CD14-positive monocyte (primary cell): ENCODE results near the gene RNF175. TPM values are rescaled to one million over a fixed set of nuclear protein-coding genes. Genes with fewer than 3 reads are reported as not detected.
"Not testable (repeated sequence)": the region's sequence is repeated elsewhere in the genome, so short reads cannot be mapped to it uniquely, and the experiment has no call there.

Source experiments
- DNase-seq, 3 donors: peaks; one replicate each; pipeline ENCODE4 v3.0.0-alpha.2; 2011 to 2022
- H2AFZ ChIP-seq: 2 replicates; pipeline ENCODE4 v1.6.0; 2012; ENCODE audit warnings: mild to moderate bottlenecking, low read depth, low read length, inconsistent platforms; ENCODE audit not compliant: insufficient read depth, poor library complexity, severe bottlenecking
- H3K27ac ChIP-seq, 2 donors: 1 replicate in 1 of 2; 2 replicates in 1 of 2; pipeline ENCODE4 v1.5.1; 2012 to 2013; ENCODE audit warnings: low read length in 2 of 2, control low read depth in 1 of 2, inconsistent platforms in 1 of 2, low read depth in 1 of 2, mild to moderate bottlenecking in 1 of 2
- H3K27me3 ChIP-seq, 2 donors: one replicate each; pipeline versions ENCODE4 v1.6.0 to v1.6.1; 2011 to 2013; ENCODE audit warnings: low read length in 2 of 2; ENCODE audit not compliant: control insufficient read depth in 2 of 2, insufficient read depth in 2 of 2
- H3K36me3 ChIP-seq, 2 donors: replicated peaks in 1 of 2; 1 replicate in 1 of 2; 2 replicates in 1 of 2; pipeline versions ENCODE4 v1.5.1 to v1.6.1; 2012 to 2013; ENCODE audit warnings: low read length in 2 of 2, control low read depth in 1 of 2, inconsistent platforms in 1 of 2, mild to moderate bottlenecking in 1 of 2; ENCODE audit not compliant: insufficient read depth in 2 of 2, control insufficient read depth in 1 of 2
- H3K4me1 ChIP-seq, 2 donors: 1 replicate in 1 of 2; 2 replicates in 1 of 2; pipeline versions ENCODE4 v1.5.1 to v1.6.1; 2012 to 2013; ENCODE audit warnings: low read length in 2 of 2, control low read depth in 1 of 2, inconsistent platforms in 1 of 2, mild to moderate bottlenecking in 1 of 2, moderate library complexity in 1 of 2; ENCODE audit not compliant: insufficient read depth in 2 of 2, control insufficient read depth in 1 of 2
- H3K4me2 ChIP-seq: replicated peaks from 2 replicates; pipeline ENCODE3; 2012; ENCODE audit warnings: low read length, moderate library complexity, mild to moderate bottlenecking; ENCODE audit not compliant: poor library complexity, severe bottlenecking; ENCODE audit errors: extremely low read depth
- H3K4me3 ChIP-seq, 3 experiments: fragments of 200-600 bp in 1 of 3; sonication (generic) in 1 of 3; replicated peaks in 1 of 3; 1 replicate in 2 of 3; 2 replicates in 1 of 3; pipeline ENCODE4 v1.5.1; 2011 to 2013; ENCODE audit warnings: low read length in 3 of 3, mild to moderate bottlenecking in 3 of 3, control low read depth in 2 of 3, low read depth in 2 of 3, inconsistent platforms in 1 of 3, moderate library complexity in 1 of 3
- H3K79me2 ChIP-seq: 2 replicates; pipeline ENCODE4 v1.6.0; 2012; ENCODE audit warnings: mild to moderate bottlenecking, control low read depth, inconsistent platforms, low read length, moderate library complexity; ENCODE audit not compliant: insufficient read depth
- H3K9ac ChIP-seq: 2 replicates; pipeline ENCODE4 v1.6.0; 2017; ENCODE audit warnings: low read length, mild to moderate bottlenecking; ENCODE audit not compliant: insufficient read depth, poor library complexity, severe bottlenecking
- H3K9me3 ChIP-seq, 2 donors: replicated peaks in 1 of 2; 1 replicate in 1 of 2; 2 replicates in 1 of 2; pipeline versions ENCODE4 v1.5.1 to v1.6.1; 2012 to 2013; ENCODE audit warnings: low read length in 2 of 2, control low read depth in 1 of 2; ENCODE audit not compliant: control insufficient read depth in 1 of 2, insufficient read depth in 1 of 2
- H4K20me1 ChIP-seq: 2 replicates; pipeline ENCODE4 v1.6.0; 2012; ENCODE audit warnings: mild to moderate bottlenecking, low read length, control low read depth, moderate library complexity; ENCODE audit not compliant: insufficient read depth
- H3K27ac Mint-ChIP-seq, 7 donors: one replicate each; pipeline ENCODE4 v1.8.0; 2020; ENCODE audit warnings: mild to moderate bottlenecking in 7 of 7, mixed read lengths in 7 of 7, moderate library complexity in 6 of 7, inconsistent platforms in 2 of 7
- H3K27me3 Mint-ChIP-seq, 3 donors: one replicate each; pipeline ENCODE4 v1.8.0; 2021 to 2022; ENCODE audit warnings: low read depth in 3 of 3, mild to moderate bottlenecking in 3 of 3, mixed read lengths in 3 of 3, moderate library complexity in 3 of 3, inconsistent platforms in 1 of 3
- H3K36me3 Mint-ChIP-seq, 2 donors: one replicate each; pipeline ENCODE4 v1.8.0; 2020; ENCODE audit warnings: mixed read lengths in 2 of 2, inconsistent platforms in 1 of 2, mild to moderate bottlenecking in 1 of 2
- H3K4me1 Mint-ChIP-seq: one replicate; pipeline ENCODE4 v1.8.0; 2020; ENCODE audit warnings: mild to moderate bottlenecking, mixed read lengths
- H3K4me3 Mint-ChIP-seq, 2 donors: one replicate each; pipeline ENCODE4 v1.8.0; 2020; ENCODE audit warnings: mild to moderate bottlenecking in 2 of 2, mixed read lengths in 2 of 2, moderate library complexity in 1 of 2
- H3K9me3 Mint-ChIP-seq, 7 donors: one replicate each; pipeline ENCODE4 v1.8.0; 2020 to 2022; ENCODE audit warnings: mixed read lengths in 7 of 7, mild to moderate bottlenecking in 6 of 7, moderate library complexity in 6 of 7, inconsistent platforms in 2 of 7
- WGBS: methylation state at CpG from one replicate; pipeline ENCODE4 v1.1.5; 2013; ENCODE audit warnings: missing lambda C conversion rate; ENCODE audit not compliant: insufficient coverage; 5-methylcytosine and 5-hydroxymethylcytosine counted together
- intact Hi-C, 2 donors: fragments of 100-400 bp; cut with micrococcal nuclease; formaldehyde crosslinking; loops; one replicate each; pipeline versions ENCODE4 v1.15.0 to v1.15.1; 2023
- polyA plus RNA-seq, 3 donors: library from polyadenylated mRNA; depleted of rRNA in 1 of 3; unstranded in 2 of 3; stranded (reverse) in 1 of 3; fragments of 300-500 nt in 2 of 3; fragments of >200 nt in 1 of 3; fragmentation: Illumina TruSeq in 2 of 3; gene quantifications; 1 replicate in 2 of 3; 2 replicates in 1 of 3; pipeline ENCODE4 v1.2.3, GENCODE V29; 2012 to 2021
- TF ChIP-seq, protein P1 (sequence below): fragments of 200-600 bp; IDR thresholded peaks from one replicate; pipeline ENCODE4 v1.8.0; 2022; ENCODE audit warnings: antibody characterized with exemption, mild to moderate bottlenecking

The RNF175 gene
- polyA plus RNA-seq, 3 donors = 0.36 to 0.91 (median 0.55) TPM

GRCh38 chr4:153669838-153670237, 90.0 kb downstream of the RNF175 start:
- Histone ChIP-seq H3K27me3 (no peaks in the 10 kb centered on the region), H3K9me3 (peaks cover 2 to 11% of the 10 kb centered on the region in 2 donors), H3K4me1 (peaks cover 0 to 8% of the 10 kb centered on the region in 2 donors), H3K79me2 (no peaks in the 10 kb centered on the region), H3K36me3 (peaks cover 0 to under 1% of the 10 kb centered on the region in 2 donors), H3K4me3 (no peak overlapping the region), H4K20me1 (no peaks in the 10 kb centered on the region), H2AFZ (no peak overlapping the region), H3K4me2 (no peak overlapping the region), H3K9ac (no peak overlapping the region), H3K27ac (no peak overlapping the region)
- Mint-ChIP-seq H3K9me3 (peaks cover 10 to 46% (median 31%) of the 10 kb centered on the region in 7 donors), H3K4me3 (no peak overlapping the region), H3K36me3 (peaks cover 15 to 20% of the 10 kb centered on the region in 2 donors), H3K27me3 (peaks cover 0 to 1% (median 0%) of the 10 kb centered on the region in 3 donors), H3K4me1 (peaks cover 24% of the 10 kb centered on the region), H3K27ac (no peak overlapping the region)
- no CpG with 5 or more reads among the region's 3 CpGs for WGBS
- no peak for DNase-seq
- intact Hi-C loops = no loop called here
- TF ChIP-seq, protein P1, sequence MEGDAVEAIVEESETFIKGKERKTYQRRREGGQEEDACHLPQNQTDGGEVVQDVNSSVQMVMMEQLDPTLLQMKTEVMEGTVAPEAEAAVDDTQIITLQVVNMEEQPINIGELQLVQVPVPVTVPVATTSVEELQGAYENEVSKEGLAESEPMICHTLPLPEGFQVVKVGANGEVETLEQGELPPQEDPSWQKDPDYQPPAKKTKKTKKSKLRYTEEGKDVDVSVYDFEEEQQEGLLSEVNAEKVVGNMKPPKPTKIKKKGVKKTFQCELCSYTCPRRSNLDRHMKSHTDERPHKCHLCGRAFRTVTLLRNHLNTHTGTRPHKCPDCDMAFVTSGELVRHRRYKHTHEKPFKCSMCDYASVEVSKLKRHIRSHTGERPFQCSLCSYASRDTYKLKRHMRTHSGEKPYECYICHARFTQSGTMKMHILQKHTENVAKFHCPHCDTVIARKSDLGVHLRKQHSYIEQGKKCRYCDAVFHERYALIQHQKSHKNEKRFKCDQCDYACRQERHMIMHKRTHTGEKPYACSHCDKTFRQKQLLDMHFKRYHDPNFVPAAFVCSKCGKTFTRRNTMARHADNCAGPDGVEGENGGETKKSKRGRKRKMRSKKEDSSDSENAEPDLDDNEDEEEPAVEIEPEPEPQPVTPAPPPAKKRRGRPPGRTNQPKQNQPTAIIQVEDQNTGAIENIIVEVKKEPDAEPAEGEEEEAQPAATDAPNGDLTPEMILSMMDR = no peak

DNA sequence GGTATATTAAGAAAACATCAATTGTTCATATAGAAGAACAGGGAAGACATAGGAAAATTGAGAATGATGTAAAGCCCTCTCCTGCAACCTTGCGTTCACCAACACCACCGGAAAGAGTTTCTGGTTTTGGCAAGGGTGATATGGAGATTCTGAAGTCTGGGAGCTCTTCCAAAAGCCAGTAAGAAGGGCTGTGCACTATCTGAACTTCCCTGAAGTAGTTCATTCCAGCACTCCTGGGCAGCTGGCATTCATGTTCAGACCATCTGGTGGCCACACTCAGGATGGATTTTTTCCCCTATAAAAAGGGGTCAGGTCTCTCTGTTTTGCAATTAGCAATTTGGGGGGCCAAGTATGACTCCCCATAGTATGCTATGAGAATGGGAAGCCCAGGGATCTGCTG, 91.2 kb downstream of the RNF175 start:
- H3K9ac ChIP-seq = no peak overlapping the region
- peaks cover 0 to 1% (median 1%) of the 10 kb centered on the region in 3 donors for H3K27me3 Mint-ChIP-seq
- no peaks in the 10 kb centered on the region for H4K20me1 ChIP-seq
- peaks cover 5 to 17% of the 10 kb centered on the region in 2 donors for H3K9me3 ChIP-seq
- H3K9me3 Mint-ChIP-seq = peaks cover 16 to 43% (median 34%) of the 10 kb centered on the region in 7 donors
- peaks cover 19 to 24% of the 10 kb centered on the region in 2 donors for H3K36me3 Mint-ChIP-seq
- H3K79me2 ChIP-seq = no peaks in the 10 kb centered on the region
- H3K4me1 ChIP-seq = peaks cover 0 to 8% of the 10 kb centered on the region in 2 donors
- TF ChIP-seq, protein P1 = no peak
- no peak for DNase-seq
- H3K27me3 ChIP-seq = no peaks in the 10 kb centered on the region
- no peak overlapping the region for H3K4me2 ChIP-seq
- H3K27ac Mint-ChIP-seq = no peak overlapping the region
- intact Hi-C loops = no loop called here
- no peak overlapping the region for H2AFZ ChIP-seq
- H3K27ac ChIP-seq = no peak overlapping the region
- no peak overlapping the region for H3K4me3 Mint-ChIP-seq
- no peak overlapping the region for H3K4me3 ChIP-seq
- WGBS = no CpG with 5 or more reads among the region's 2 CpGs
- H3K4me1 Mint-ChIP-seq = peaks cover 24% of the 10 kb centered on the region
- no peaks in the 10 kb centered on the region for H3K36me3 ChIP-seq

DNA sequence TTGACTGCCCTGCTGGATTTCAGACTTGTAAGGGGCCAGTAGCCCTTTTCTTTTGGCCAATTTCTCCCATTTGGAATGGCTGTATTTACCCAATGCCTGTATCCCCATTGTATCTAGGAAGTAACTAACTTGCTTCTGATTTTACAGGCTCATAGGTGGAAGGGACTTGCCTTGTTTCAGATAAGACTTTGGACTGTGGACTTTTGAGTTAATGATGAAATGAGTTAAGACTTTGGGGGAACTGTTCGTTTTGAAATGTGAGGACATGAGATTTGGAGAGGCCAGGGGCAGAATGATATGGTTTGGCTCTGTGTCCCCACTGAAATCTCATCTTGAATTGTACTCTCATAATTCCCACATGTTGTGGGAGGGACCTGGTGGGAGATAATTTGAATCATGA, 93.3 kb downstream of the RNF175 start:
- H3K36me3 Mint-ChIP-seq = peaks cover 31 to 37% of the 10 kb centered on the region in 2 donors
- H3K4me3 ChIP-seq, H3K27ac ChIP-seq, H4K20me1 ChIP-seq, DNase-seq, H2AFZ ChIP-seq, H3K9ac ChIP-seq, H3K27me3 ChIP-seq, H3K36me3 ChIP-seq, H3K4me2 ChIP-seq, H3K27me3 Mint-ChIP-seq, H3K4me3 Mint-ChIP-seq, intact Hi-C loops, H3K79me2 ChIP-seq: not testable (repeated sequence)
- no CpG with 5 or more reads among the region's 1 CpG for WGBS
- peaks cover 16 to 41% (median 37%) of the 10 kb centered on the region in 7 donors for H3K9me3 Mint-ChIP-seq
- Histone ChIP-seq H3K4me1 (peaks cover 11 to 20% of the 10 kb centered on the region in 2 donors), H3K9me3 (peaks cover 5 to 17% of the 10 kb centered on the region in 2 donors)
- H3K4me1 Mint-ChIP-seq = peaks cover 40% of the 10 kb centered on the region
- peak overlapping the region in 1 of 7 donors; percentile 7 for H3K27ac Mint-ChIP-seq
